GM18526 (cell line): ENCODE data around the gene PDE5A.

ENCODE experiments used
- POLR2A ChIP-seq: IDR thresholded peaks from 3 replicates; pipeline ENCODE4 v1.6.1; 2011; ENCODE audit not compliant: insufficient read length; ENCODE audit errors: extremely low read depth

The PDE5A gene

DNA sequence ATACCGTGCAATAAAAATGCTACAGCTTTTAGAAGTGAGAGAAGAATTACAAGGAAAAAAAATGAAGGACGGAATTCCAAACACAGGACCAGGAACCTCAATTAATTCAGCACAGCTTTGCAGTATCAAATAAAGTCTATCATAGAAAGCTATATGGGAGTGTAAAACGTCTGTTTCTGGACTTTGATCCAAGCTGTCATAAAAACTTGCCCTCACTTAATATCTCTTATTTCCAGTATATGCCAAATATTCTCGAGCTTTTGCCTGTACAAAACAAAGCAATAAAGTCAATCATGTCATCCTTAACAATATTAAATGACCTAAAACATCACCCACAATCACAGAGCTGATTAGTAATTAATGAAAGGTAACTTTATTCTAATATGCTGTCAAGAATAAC is 4.2 kb downstream of the PDE5A start:
- no peak for TF ChIP-seq POLR2A

DNA sequence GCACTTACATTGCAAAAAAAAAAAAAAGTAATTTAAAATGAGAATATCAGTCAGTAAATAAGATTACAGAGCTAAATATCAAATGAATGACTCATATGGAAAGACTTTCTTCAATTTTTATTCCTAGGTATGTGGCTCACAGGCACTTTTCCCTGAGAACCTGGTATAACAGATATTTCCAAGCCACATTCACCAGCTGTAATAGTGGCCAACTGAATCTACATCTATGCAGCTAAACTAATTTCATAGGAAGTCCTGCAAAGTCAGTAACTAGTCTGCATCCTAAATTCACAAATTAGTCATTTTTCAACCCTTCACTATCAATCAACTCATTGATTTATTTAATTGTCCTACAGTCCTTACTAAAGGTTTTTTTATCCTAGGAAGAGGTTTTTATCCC is 5.6 kb downstream of the PDE5A start:
- no peak for TF ChIP-seq POLR2A

DNA sequence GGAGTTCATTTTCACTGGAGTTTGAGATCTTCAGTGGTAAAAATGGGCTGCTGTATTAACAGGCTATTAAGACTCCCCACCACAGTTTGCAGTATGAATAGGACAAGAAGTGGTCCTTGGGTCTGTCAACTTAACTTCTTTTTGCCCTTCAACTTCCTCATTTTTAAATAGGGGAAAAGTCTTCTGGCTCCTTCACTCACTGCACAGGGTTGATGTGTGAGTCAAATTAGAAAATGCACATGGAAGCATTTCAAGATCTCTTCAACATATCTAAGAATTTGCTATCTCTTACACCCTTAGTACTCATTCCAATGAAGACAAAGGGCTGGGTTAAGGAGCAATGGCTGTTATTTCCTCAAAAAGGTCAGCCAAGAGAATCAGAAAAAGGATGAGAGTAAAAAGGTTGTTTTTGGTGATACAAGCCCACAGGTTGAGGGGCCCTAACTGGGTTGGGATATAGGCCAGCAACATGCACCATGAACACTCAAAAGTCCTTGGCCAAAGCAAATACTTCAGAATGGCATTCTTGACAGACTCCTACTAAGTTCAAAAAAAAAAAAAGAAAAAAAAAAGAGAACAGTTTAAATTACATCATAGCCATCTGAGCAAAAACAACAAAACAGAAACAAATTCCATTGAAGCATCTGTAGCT is 13.4 kb downstream of the PDE5A start:
- TF ChIP-seq POLR2A, result no peak

DNA sequence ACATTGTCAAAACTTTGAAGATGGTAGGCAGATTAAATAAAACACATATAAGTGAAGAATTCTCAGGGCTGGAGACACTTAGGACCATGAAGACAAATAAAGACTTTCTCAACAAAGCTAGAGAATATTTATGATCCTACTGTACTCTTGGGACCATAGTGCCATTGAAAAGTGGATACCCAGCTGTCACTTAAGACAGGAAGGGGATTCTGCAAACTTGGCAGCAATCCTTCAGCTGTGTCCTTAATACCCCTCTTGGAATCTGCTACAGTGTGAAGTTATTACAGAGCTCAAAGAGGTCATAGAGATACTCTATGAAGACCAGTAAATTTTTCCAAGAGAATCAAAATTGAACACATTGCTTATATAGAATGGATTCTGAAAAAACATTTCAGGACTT is 24.3 kb downstream of the PDE5A start:
- no peak for TF ChIP-seq POLR2A

DNA sequence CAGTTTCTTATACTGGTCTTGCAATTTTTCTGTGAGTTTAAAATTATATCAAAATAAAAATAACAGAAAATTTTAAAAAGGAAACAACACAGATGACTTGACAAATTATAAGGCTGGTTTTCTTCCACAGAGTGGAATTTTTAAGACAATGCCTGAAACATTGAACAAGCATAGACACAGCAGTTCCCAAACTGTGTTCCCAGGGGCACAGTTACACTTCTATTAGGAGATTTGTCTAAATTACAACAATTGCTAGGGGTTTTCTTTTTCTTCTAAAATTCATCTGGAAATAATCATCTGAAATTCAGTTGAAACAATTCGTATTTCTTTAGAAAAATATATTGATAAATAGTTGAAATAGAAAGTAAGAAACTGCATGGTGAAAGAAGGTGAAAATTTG is 26.2 kb downstream of the PDE5A start:
- TF ChIP-seq POLR2A, result no peak

DNA sequence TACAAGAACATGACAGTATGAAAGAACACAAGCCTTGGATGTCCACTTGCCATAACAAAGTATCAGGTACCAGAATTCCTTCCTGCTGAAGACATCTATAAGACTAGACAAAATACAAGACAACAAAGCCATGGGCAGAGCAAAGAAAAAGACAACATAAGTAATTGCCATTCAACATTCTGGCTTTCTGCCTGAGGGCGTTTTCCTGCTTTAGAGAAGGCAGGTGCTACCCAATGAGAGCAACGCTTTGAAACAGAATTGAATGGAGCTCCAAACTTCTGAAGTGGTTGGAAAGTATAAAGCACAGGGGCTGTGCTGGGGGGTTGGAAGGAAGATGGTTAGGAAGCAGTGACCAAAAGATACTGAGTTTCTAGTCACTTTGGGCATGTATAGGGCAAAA is 30.1 kb downstream of the PDE5A start:
- no peak for TF ChIP-seq POLR2A

DNA sequence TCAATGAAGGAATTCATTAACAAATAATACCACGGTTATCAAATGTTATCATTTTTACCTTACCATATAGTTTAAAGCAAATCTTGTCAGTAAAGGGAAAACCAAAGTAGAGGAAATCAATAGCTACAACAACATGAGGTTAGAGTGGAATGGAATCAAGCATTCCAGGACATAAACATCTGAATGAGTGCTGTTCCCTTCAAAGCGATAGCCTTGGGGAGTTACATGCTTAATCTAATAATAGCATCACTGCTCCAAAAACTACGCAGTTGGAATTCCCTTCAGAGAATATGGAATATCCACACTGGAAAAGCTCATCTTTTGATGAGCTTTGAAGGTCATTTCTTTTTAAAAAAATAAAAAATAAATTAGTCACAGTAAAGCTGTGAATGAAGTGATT is 31.2 kb downstream of the PDE5A start:
- TF ChIP-seq POLR2A, result no peak

DNA sequence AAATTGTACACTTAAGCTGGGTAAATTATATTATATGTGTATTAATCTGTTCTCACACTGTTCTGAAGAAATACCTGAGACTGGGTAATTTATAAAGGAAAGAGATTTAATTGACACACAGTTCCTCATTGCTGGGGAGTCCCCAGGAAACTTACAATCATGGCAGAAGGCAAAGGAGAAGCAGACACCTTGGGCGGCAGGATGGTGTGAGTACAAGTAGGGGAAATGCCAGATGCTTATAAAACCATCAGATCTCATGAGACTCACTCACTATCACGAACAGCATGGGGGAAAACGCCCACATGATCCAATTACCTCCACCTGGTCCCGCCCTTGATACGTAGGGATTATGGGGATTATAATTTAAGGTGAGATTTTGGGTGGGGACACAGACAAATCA is 34.9 kb downstream of the PDE5A start:
- no peak for TF ChIP-seq POLR2A

DNA sequence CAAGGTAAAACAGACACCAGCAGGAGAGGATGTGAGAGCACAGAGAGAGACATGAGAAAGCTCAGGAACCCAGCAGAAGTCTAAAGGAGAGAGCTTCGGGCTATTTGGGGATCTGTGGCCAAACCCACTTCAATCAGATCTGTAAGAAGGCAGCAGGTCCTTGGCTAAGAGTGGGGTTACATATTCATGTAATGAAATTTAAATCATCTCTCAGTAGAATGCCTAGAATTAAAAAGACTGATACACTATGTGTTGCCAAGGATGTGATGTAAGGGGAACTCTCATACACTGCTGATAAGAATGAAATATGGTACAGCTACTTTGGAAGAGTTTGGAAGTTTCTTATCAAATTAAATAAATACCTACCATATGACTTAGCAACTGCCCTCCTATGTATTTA is 35.8 kb downstream of the PDE5A start:
- no peak for TF ChIP-seq POLR2A

DNA sequence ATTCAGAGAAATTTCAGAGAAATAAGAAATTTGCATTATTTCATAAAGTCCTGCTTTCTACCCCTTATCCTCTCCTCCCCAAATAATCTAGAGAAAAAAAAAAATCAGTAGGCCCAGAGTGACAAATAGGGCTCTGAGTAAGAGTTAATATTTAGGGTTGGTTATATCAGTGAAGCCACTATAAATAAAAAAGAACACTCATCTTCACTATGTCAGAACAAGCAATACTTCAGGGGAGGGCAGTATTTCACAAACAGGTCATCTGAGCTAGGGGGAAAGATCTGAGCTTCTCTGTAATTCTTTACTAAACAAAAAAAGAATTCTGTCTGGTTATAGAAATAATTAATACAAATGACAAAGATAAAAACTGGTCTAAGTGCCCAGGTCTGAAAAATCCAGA is 39.4 kb downstream of the PDE5A start:
- TF ChIP-seq POLR2A, result no peak

DNA sequence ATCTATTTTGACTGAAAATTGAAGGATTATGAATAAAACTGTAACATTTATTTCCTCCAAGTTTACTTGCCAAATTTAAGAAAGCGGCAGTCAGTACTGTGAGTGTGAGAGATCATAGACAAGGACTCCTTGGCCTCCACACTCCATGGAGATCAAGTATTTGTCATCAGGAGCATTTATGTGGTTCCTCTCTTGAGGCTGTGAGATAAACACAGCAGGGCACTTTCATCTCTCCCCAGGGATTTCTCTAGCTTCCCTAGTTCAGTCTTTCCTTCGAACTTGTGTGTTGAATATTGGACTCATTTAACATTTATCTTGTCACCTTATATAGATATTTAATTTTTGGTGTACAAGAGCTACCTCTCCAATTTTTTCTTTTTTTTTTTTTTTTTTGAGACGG is 40.8 kb downstream of the PDE5A start:
- TF ChIP-seq POLR2A, result no peak

DNA sequence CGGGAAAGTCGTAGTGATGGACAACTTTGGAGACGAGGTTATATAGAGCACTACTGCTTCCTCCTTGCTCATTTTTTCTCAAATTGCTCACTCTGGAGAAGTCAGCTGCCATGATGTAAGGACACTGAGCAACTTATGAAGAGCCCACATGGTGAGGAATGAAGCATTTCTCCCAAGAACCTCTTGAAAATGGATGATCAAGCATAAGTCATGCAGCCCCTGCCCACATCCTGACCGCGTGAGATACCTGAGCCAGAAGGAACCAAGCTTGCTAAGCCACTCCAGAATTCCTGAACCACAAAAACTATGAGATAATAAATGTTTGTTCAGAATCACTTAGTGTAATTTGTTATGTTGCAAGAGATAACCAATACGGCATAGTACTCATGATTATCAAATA is 42.8 kb downstream of the PDE5A start:
- no peak for TF ChIP-seq POLR2A

DNA sequence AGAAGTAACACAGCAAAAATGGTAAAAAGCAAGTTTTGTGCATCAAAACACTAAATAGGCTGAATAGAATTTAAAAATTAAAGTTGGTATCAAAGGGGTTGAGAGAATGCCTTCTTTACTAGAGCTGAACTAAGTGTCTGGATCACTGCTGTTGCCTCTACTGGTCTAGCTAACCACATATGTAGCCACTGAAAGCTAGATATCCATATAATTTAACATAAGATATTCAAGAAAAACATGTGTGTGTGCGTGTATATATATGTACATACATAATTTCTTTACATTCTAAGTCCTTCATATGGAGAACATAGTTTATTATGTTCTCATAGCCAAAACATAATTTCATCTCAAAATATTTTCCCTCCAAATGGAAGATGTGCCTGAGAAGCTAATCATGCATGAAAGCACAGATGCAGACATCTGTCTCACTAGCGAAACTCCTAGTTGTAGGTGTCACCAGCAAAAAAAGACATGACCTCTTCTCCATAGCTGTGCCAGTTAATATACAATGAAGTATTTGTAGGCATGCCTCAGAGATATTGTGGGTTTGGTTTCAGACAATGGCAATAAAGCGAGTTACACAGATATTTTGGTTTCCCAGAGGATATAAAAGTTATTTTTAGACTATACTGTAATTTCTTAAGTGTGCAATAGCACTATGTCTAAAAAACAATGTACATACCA is 47.3 kb downstream of the PDE5A start:
- no peak for TF ChIP-seq POLR2A

DNA sequence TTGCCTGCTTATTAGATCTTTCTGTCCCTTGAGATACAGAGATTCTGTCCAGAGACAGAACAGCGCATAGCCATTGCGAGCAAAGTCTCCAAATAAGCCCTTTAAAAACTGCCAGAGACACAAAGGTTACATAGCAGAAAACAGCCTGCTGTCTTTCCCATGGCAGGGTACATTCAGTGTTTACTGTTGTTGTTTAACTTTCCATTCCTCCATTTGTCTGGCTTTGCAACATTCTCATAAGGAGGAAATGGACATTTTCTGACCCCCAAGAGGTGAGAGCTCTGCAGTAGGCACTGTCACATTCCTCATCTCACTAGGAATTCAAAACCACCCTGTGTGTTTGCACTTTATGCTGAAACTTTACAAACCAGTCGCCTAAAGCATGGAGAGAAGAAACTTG is 48.3 kb downstream of the PDE5A start:
- no peak for TF ChIP-seq POLR2A

DNA sequence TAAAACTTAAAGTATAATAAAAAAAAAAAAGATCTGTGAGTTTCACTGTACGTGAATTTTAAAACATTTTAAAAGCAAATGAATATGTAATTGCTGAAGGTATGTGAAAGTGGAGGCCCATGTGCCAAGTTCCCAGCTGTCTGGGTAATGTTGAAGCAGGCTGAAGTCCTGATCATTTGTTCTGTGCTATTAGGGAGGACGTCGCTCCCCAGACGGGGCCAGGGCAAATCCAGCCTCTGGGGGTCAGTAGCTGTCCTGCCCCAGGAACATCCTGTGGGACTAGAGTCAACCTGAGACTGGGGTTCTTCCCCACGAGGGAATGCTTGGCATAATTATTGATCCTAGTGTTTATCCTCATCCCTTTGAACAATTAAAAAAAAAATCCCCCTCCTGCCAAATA is 48.8 kb downstream of the PDE5A start:
- TF ChIP-seq POLR2A, result no peak

DNA sequence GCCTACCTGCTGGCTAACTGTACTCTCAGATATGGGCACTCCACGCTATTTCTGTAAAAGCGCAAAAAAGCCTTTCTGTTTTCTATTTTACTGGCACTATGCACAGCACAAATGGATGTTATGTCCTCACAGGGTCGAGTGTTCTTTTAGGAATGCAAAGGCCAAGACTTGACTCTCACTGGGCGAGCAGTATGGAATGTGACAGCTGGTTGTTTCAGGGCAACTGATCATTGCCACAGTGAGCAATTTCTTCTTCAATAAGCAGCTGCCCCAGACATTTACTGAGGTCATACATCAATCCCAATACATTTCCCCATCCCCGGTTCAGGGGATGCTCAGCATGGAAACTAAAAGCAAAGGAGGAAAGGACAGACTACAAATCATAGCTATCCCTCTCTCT is 58.2 kb downstream of the PDE5A start:
- TF ChIP-seq POLR2A, result no peak

DNA sequence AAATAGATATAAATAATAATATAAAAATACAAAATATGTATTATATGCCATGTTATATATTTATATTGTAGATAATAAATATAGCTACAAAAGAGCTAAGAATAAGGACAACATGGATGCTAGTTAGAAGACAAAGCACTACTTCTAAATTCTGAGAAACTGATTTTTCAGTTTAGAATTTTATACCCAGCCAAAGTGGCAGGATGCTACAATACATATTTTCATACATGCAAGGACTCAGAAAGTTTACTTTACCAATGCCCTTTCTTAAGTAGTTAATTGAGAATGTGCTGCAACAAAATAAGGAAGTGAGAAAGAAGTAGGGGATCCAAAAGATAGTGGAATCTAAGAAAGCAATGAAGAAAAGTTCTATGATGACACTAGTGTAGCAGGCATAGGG is 64.5 kb downstream of the PDE5A start:
- TF ChIP-seq POLR2A, result no peak
